Measurements from ENCODE around the gene RASL11B. TPM values are rescaled to one million over a fixed set of nuclear protein-coding genes. Genes with fewer than 3 reads are reported as not detected.

RASL11B gene
- total RNA-seq, 1 experiment from 2014 or later, result 0.05 TPM

DNA sequence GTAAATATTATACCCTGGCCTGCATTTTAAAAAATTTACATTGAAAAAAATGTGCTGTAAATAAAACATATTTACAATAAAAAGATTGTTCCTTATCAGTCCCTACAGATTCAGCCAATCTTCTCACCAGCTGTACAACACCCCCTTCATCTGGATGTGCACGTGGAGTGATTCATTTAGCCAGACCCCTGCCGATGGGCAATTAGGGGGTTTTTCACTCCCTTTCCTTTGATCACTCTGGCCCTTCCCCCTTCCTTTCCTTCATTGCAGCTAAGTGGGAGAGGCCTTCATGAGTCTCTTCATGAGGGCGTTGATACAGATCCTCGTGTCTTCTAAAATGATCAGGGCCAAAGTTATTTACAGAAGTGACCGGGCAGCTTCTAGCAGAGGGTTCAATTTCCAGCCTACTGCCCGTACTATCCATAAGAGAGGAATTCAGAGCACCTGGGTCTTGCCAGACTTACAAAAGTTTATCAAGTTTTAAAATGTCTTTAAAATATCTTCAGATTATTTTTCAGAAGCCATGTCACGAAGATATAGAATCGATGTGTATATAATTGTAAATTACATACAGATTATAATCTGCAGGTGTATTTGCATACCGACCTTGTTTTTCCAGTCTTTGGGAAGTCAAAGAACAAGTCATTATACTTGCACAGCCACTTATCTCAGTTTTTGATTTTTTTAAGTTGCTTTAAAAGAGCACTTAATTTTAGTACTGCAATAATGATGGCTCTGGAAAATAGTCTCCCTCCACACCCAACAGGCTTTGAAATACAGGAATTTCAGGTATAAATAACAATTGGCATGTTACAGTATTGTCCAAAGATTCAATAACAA lies 21.4 kb upstream of the RASL11B start:
- in situ Hi-C loops (cut with HindIII; ENCODE audit: low pct_unique_long_range_greater_than_20kb, low sequenced_read_pairs), result no loop called here

DNA sequence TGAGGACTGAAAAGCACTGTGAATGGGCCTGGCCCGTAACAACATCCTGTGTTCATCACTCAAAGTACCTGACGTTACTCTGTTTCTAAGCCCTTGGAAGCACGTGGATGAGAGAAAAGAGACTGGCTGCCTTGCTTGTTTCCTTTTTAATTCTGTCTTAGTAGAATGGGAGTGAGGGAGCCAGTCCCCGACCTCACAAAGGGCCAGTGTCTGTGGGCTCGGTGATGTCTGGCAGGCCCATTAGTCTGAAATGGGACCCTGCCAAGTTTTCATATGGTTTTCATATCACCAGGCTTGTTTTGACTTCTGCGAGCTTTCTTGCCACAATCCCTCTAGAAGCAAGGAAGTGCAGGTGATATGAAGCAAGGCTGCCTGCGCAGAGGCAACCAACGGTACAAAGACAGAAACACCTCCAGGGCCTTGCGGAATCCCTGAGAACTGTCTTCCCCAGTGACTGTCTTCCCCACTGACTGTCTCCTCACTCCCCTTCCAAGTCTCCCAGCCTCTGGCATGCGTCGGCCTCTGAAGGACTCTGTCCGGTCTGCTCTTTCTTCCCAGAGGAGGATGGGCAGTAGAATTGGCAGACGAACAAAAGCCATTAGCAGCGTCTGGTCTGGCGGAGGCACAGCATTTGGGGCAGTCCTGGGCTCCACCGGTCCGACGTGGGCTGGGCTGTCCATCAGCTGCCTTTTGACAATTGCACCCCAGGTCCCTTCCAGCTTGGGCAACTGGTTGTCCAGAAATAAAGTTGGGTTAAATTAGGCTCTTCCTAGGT lies 20.2 kb upstream of the RASL11B start:
- no peak for DNase-seq (ENCODE audit: low read depth, low spot score)
- in situ Hi-C loops (cut with HindIII; ENCODE audit: low pct_unique_long_range_greater_than_20kb, low sequenced_read_pairs), result no loop called here

More for the DNA sequence above, 21.4 kb upstream of the RASL11B start:
- no peak for DNase-seq (ENCODE audit: low read depth, low spot score)

DNA sequence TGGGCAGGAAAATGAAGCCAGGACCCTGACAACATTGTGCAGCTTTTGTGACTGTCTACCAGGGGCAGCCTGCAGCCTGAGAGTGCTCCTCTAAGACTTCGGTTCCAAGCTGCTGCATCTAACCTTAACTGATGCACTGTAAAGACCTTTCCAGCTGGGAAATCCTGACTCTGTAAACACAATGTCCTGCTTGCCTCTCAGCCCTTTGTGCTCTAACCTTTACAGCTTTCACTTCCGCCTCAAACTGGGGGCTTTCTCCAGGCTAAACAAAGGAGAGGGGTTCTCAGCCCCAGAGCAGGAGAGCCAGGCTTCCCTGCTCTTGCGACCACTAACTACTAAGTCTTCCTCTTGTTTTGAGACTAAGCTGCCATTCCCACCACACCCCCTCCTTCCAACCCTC lies 19.3 kb upstream of the RASL11B start:
- no peak for DNase-seq (ENCODE audit: low read depth, low spot score)
- in situ Hi-C loops (cut with HindIII; ENCODE audit: low pct_unique_long_range_greater_than_20kb, low sequenced_read_pairs), result no loop called here

DNA sequence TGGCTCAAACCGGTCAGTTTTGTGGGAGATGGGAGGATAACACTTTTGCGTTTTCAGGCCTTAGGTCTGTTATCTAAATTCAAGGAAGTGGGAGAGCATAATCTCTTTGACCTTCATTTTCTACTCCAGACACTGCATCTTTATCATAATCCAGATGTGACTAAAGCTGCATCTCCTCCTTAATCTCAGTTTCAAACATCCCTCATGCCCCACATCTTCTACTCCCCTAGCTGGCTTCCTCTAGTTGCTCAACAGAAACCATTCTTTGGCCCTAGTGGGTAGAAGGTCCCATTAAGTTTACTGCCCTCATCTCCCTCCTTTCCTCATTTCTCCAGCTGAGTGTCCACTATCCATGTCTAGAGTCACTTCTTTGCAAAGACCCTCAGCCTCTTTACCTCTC lies 18.8 kb upstream of the RASL11B start:
- in situ Hi-C loops (cut with HindIII; ENCODE audit: low pct_unique_long_range_greater_than_20kb, low sequenced_read_pairs), result no loop called here
- DNase-seq (ENCODE audit: low read depth, low spot score), result no peak

DNA sequence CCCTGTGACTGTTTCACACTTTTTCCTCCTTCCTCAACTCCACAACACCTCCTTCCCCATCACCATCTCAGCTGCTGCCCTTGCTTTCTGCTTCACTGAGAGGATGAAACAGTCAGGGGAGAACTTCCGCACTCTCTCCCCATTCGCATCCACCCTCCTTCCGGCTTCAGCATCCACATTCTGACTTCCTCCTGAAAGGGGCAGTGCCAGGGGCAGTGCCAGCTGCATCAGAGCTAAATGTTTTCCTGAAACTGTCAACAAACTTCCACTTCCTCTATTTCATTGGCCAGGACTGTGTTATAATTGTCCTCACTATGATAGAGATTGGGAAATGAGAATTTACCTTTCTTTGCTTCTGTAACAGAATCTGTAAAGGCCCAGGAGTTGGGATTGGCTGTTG lies 18.2 kb upstream of the RASL11B start:
- DNase-seq (ENCODE audit: low read depth, low spot score), result no peak
- in situ Hi-C loops (cut with HindIII; ENCODE audit: low pct_unique_long_range_greater_than_20kb, low sequenced_read_pairs), result no loop called here

- in situ Hi-C loops (cut with HindIII; ENCODE audit: low pct_unique_long_range_greater_than_20kb, low sequenced_read_pairs), result no loop called here
- DNase-seq (ENCODE audit: low read depth, low spot score), result no peak
These were observed 17.5 kb upstream of the RASL11B start for GRCh38 chr4:52844596-52844995.

DNA sequence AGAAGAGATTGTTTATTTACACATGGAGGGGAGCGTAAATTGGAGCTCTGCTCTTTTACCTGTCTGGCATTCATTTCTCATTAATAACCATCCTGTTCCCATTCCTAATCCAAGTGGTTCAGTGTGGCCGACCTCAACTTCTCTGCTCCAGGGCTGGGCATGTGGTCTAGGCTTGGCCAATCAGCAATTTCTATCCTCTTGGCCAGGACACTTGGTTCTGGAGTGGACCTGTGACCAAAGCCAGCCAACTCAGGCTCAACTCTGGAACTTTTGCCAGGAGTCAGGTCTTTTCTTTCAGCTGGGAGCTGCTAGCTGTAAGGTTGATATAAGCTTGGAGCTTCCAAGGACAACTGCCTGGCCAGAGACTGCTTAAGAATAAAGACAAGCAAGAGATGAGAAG lies 15.6 kb upstream of the RASL11B start:
- in situ Hi-C loops (cut with HindIII; ENCODE audit: low pct_unique_long_range_greater_than_20kb, low sequenced_read_pairs), result no loop called here

GRCh38 chr4:52848254-52848653 lies 13.9 kb upstream of the RASL11B start:
- in situ Hi-C loops (cut with HindIII; ENCODE audit: low pct_unique_long_range_greater_than_20kb, low sequenced_read_pairs), result no loop called here
- DNase-seq (ENCODE audit: low read depth, low spot score), result no peak

More for the DNA sequence above, 15.6 kb upstream of the RASL11B start:
- DNase-seq (ENCODE audit: low read depth, low spot score), result no peak

- in situ Hi-C loops (cut with HindIII; ENCODE audit: low pct_unique_long_range_greater_than_20kb, low sequenced_read_pairs), result no loop called here
- DNase-seq (ENCODE audit: low read depth, low spot score), result no peak
These were observed 11.6 kb upstream of the RASL11B start for GRCh38 chr4:52850406-52851124.

GRCh38 chr4:52852041-52852440 lies 10.1 kb upstream of the RASL11B start:
- no peak for DNase-seq (ENCODE audit: low read depth, low spot score)
- in situ Hi-C loops (cut with HindIII; ENCODE audit: low pct_unique_long_range_greater_than_20kb, low sequenced_read_pairs), result no loop called here

DNA sequence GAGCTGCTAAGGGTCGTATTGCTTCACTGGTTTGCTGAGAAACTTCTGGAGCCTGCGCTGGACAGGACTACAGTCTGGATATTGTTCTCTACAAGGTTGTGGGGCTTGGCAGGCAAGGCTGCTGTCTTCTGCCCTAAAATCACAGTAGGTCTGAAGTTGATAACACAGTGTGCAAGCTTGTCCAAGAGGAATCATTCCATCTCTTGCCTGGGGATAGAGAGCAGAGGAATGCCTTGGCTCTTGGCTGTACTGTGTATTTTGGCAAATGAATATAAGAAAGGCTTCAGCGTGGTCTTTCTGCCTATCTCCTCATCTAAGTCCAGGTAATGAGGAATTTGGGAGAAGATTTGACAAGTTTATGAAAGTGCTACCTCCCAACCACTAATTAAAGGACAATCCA lies 9.4 kb upstream of the RASL11B start:
- DNase-seq (ENCODE audit: low read depth, low spot score), result no peak
- in situ Hi-C loops (cut with HindIII; ENCODE audit: low pct_unique_long_range_greater_than_20kb, low sequenced_read_pairs), result no loop called here

GRCh38 chr4:52853351-52853750 lies 8.8 kb upstream of the RASL11B start:
- no peak for DNase-seq (ENCODE audit: low read depth, low spot score)
- in situ Hi-C loops (cut with HindIII; ENCODE audit: low pct_unique_long_range_greater_than_20kb, low sequenced_read_pairs), result no loop called here

DNA sequence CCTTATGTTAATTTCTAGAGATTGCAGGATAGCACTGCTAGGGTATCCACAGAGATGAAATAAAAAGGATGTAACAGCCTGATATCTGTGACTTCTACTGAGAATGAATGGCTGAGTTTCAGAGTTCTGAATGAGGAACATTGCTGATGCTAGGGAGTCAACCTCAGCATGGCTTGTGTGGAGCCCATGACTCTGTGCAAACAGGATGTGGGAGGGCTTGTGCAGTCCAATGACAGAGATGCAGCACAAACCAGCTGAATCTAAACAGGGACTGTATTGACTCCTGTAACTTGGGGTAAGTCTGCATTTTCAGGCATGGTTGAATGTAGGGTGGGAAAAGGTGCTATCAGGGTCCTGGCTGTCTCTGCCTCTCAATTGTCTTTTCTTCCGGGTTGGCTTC lies 5.3 kb upstream of the RASL11B start:
- no peak for DNase-seq (ENCODE audit: low read depth, low spot score)
- in situ Hi-C loops (cut with HindIII; ENCODE audit: low pct_unique_long_range_greater_than_20kb, low sequenced_read_pairs), result no loop called here

GRCh38 chr4:52860361-52860760 lies 1.8 kb upstream of the RASL11B start:
- DNase-seq (ENCODE audit: low read depth, low spot score), result no peak
- in situ Hi-C loops (cut with HindIII; ENCODE audit: low pct_unique_long_range_greater_than_20kb, low sequenced_read_pairs), result no loop called here

- DNase-seq (ENCODE audit: low read depth, low spot score), result no peak
- in situ Hi-C loops (cut with HindIII; ENCODE audit: low pct_unique_long_range_greater_than_20kb, low sequenced_read_pairs), result no loop called here
These were observed 820 bp upstream of the RASL11B start for GRCh38 chr4:52861171-52861823.

DNA sequence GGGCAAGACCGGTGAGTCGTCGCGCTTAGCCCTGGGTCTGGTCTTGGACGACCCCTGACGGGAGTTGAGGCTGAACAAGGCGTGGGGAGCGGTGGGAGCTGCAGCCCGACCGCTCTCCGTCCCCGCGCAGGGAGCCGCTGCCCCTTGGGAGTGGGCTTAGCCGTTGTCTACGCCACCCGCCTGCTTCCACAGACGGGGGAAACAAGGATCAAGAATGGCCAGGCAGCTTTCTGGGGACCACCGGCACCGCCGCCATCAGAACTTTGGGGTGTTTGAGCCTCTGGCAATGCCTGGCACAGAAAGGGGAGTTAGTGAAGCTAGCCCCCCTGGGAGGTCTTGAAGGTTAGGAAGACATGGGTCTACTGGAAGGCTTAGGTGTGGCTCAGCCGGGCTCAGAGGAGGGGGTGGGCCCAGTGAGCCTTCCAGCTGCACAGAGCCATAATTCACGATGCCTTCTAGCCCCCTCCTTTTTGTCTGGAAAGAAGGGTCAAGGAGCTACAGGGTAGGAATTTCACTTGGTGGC lies 583 bp downstream of the RASL11B start:
- DNase-seq (ENCODE audit: low read depth, low spot score), result no peak
- in situ Hi-C loops (cut with HindIII; ENCODE audit: low pct_unique_long_range_greater_than_20kb, low sequenced_read_pairs), result no loop called here

DNA sequence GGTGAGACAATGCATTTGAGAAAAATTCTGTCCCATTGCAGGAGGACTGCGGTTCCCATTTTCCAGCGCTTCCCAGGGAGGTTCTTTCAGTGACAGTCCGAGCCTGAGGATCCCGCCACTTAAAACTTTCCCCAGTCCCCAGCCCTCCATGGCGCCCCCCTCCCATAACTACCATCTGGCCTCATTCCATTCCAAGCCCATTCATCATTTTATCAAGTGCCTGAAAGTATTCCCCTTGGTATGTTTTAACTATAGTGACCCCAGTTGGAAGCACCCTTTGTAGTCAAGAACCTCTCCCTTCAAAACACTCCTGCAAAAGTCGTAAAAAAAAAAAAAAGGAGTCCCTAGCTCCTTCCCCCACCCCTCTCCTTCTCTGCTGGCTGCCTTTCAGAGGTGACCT lies 1.2 kb downstream of the RASL11B start:
- no peak for DNase-seq (ENCODE audit: low read depth, low spot score)
- in situ Hi-C loops (cut with HindIII; ENCODE audit: low pct_unique_long_range_greater_than_20kb, low sequenced_read_pairs), result no loop called here

- no peak for DNase-seq (ENCODE audit: low read depth, low spot score)
- in situ Hi-C loops (cut with HindIII; ENCODE audit: low pct_unique_long_range_greater_than_20kb, low sequenced_read_pairs), result no loop called here
These were observed 2.7 kb downstream of the RASL11B start for GRCh38 chr4:52864793-52865192.

All from SK-MEL-5 (cell line).